HCT116 (cell line): ENCODE measurements around the gene TIE1. TPM values are rescaled to one million over a fixed set of nuclear protein-coding genes. Genes with fewer than 3 reads are reported as not detected.

Experiments used
- ATAC-seq: fragments of 200-7000 bp; cut with Tn5 transposase; 2 replicates; pipeline ENCODE4 v1.9.1; 2020; ENCODE audit warnings: mild to moderate bottlenecking, moderate library complexity
- BruUV-seq: library from RNA; stranded (reverse); fragments of 400-500 nt; replicated peaks from 2 replicates; lab custom pipeline; 2021; lab: Mats Ljungman, UMichigan
- CTCF ChIA-PET: fragments of 300-600 bp; sonication (Branson Sonifier 250); formaldehyde crosslinking; loops from one replicate; lab custom pipeline; 2021; ENCODE audit warnings: antibody characterized with exemption; lab: Charles Lee
- POLR2A ChIA-PET: fragments of 300-600, 350-600 bp; sonication (Branson Sonifier 250); formaldehyde crosslinking; loops from one replicate; lab custom pipeline; 2021; ENCODE audit warnings: antibody characterized with exemption; lab: Charles Lee
- RAD21 ChIA-PET, 2 experiments: fragments of 300-600 bp; sonication (Branson Sonifier 250); formaldehyde crosslinking; loops; one replicate each; lab custom pipeline; 2023; ENCODE audit warnings: low total read pairs in 2 of 2; ENCODE audit not compliant: uncharacterized antibody in 2 of 2, unreplicated experiment in 2 of 2, low non-redundant PET in 1 of 2; lab: Charles Lee
- DNase-seq: peaks from one replicate; pipeline ENCODE4 v3.0.0-alpha.2; 2010; ENCODE audit warnings: low read depth, low spot score
- H2AFZ ChIP-seq: fragments of 200-600 bp; shearing (Covaris generic), sonication (generic); 2 replicates; pipeline ENCODE4 v1.6.1; 2017; ENCODE audit warnings: low read depth, mixed run types, mixed read lengths, antibody characterized with exemption, low read length; ENCODE audit not compliant: poor library complexity, severe bottlenecking
- H3K27ac ChIP-seq: 2 replicates; pipeline ENCODE4 v1.5.1; 2012; ENCODE audit warnings: low read depth, low read length
- H3K27me3 ChIP-seq: fragments of 200-600 bp; sonication (generic); 2 replicates; pipeline ENCODE4 v1.6.1; 2016; ENCODE audit warnings: mixed run types, low read length, mixed read lengths; ENCODE audit not compliant: insufficient read depth
- H3K36me3 ChIP-seq, 2 experiments: fragments of 200-500 bp in 1 of 2; fragments of 200-600 bp in 1 of 2; sonication (Bioruptor generic) in 1 of 2; sonication (generic) in 1 of 2; 2 replicates each; pipeline versions ENCODE4 v1.5.1 to v1.6.1; 2014 to 2016; ENCODE audit warnings: low read length in 2 of 2, inconsistent platforms in 1 of 2, mixed read lengths in 1 of 2, mixed run types in 1 of 2; ENCODE audit not compliant: insufficient read depth in 2 of 2, control insufficient read depth in 1 of 2
- H3K4me1 ChIP-seq, 2 experiments: fragments of 200-600 bp in 1 of 2; sonication (generic) in 1 of 2; 2 replicates each; pipeline versions ENCODE4 v1.5.1 to v1.6.1; 2012 to 2017; ENCODE audit warnings: low read length in 2 of 2, inconsistent platforms in 1 of 2, mild to moderate bottlenecking in 1 of 2, mixed read lengths in 1 of 2, mixed run types in 1 of 2, moderate library complexity in 1 of 2; ENCODE audit not compliant: insufficient read depth in 2 of 2, control insufficient read depth in 1 of 2
- H3K4me2 ChIP-seq: fragments of 200-600 bp; sonication (generic); 2 replicates; pipeline ENCODE4 v1.6.1; 2017; ENCODE audit warnings: mixed run types, low read length, mixed read lengths
- H3K4me3 ChIP-seq, 2 experiments: fragments of 200-600 bp in 1 of 2; sonication (generic) in 1 of 2; replicated peaks in 1 of 2; 2 replicates each; pipeline ENCODE4 v1.5.1; 2011 to 2016; ENCODE audit warnings: low read length in 2 of 2, control low read depth in 1 of 2, low read depth in 1 of 2, mild to moderate bottlenecking in 1 of 2, mixed read lengths in 1 of 2, mixed run types in 1 of 2
- H3K79me2 ChIP-seq: fragments of 200-600 bp; sonication (generic); 2 replicates; pipeline ENCODE4 v1.6.1; 2017; ENCODE audit warnings: mild to moderate bottlenecking, mixed run types, low read length, moderate library complexity, mixed read lengths; ENCODE audit not compliant: insufficient read depth
- H3K9ac ChIP-seq: fragments of 200-600 bp; sonication (generic); 2 replicates; pipeline ENCODE4 v1.6.1; 2016; ENCODE audit warnings: low read length, mixed read lengths
- H3K9me2 ChIP-seq: fragments of 200-600 bp; sonication (generic), shearing (Covaris generic); 2 replicates; pipeline ENCODE4 v1.6.1; 2017; ENCODE audit warnings: mixed run types, mild to moderate bottlenecking, moderate library complexity; ENCODE audit not compliant: insufficient read depth
- H3K9me3 ChIP-seq, 2 experiments: fragments of 200-500 bp in 1 of 2; fragments of 200-600 bp in 1 of 2; sonication (Bioruptor generic) in 1 of 2; sonication (generic) in 1 of 2; 2 replicates each; pipeline ENCODE4 v1.6.1; 2014 to 2017; ENCODE audit warnings: low read length in 2 of 2, mixed read lengths in 2 of 2, inconsistent platforms in 1 of 2, low read depth in 1 of 2, mild to moderate bottlenecking in 1 of 2, mixed run types in 1 of 2, moderate library complexity in 1 of 2; ENCODE audit not compliant: control insufficient read depth in 1 of 2, insufficient read depth in 1 of 2
- H4K20me1 ChIP-seq: fragments of 200-600 bp; sonication (generic), shearing (Covaris generic); 2 replicates; pipeline ENCODE4 v1.6.1; 2017; ENCODE audit warnings: mixed run types, mild to moderate bottlenecking, moderate library complexity; ENCODE audit not compliant: insufficient read depth
- EGR1 ChIP-seq: IDR thresholded peaks from 2 replicates; pipeline ENCODE4 v1.6.1; 2012; ENCODE audit warnings: low read depth
- EZH2phosphoT487 ChIP-seq: fragments of 200-600 bp; IDR thresholded peaks from 2 replicates; pipeline ENCODE4 v1.6.1; 2018; ENCODE audit warnings: antibody characterized with exemption, borderline replicate concordance
- JUND ChIP-seq: IDR thresholded peaks from 2 replicates; pipeline ENCODE4 v1.6.1; 2012
- POLR2A ChIP-seq: IDR thresholded peaks from 2 replicates; pipeline ENCODE4 v1.7.0; 2011; ENCODE audit warnings: borderline replicate concordance; ENCODE audit not compliant: insufficient read depth, insufficient read length; ENCODE audit errors: extremely low read depth
- POLR2AphosphoS5 ChIP-seq: IDR thresholded peaks from 2 replicates; pipeline ENCODE4 v1.6.1; 2011; ENCODE audit warnings: mild to moderate bottlenecking, low read depth, low read length, moderate library complexity
- SIN3A ChIP-seq: IDR thresholded peaks from 2 replicates; pipeline ENCODE4 v1.6.1; 2012; ENCODE audit warnings: low read depth
- SP1 ChIP-seq: IDR thresholded peaks from 2 replicates; pipeline ENCODE4 v1.6.1; 2012; ENCODE audit warnings: low read depth
- SRF ChIP-seq: IDR thresholded peaks from 2 replicates; pipeline ENCODE4 v1.6.1; 2012; ENCODE audit warnings: low read depth
- TCF7L2 ChIP-seq: IDR thresholded peaks from 2 replicates; pipeline ENCODE4 v1.7.0; 2011; ENCODE audit warnings: borderline replicate concordance, inconsistent platforms; ENCODE audit not compliant: insufficient read depth, insufficient read length; ENCODE audit errors: extremely low read depth
- YY1 ChIP-seq: IDR thresholded peaks from 2 replicates; pipeline ENCODE4 v1.6.1; 2011; ENCODE audit warnings: low read length, low read depth, moderate library complexity, mild to moderate bottlenecking; ENCODE audit not compliant: insufficient replicate concordance; ENCODE audit errors: extremely low read depth
- ZBTB33 ChIP-seq: IDR thresholded peaks from 2 replicates; pipeline ENCODE4 v1.6.1; 2011; ENCODE audit warnings: mild to moderate bottlenecking, low read length, moderate library complexity; ENCODE audit not compliant: insufficient replicate concordance; ENCODE audit errors: extremely low read depth
- intact Hi-C: fragments of 100-400 bp; cut with micrococcal nuclease; formaldehyde crosslinking; loops from 2 replicates; pipeline ENCODE4 v1.10.0; 2022
- total RNA-seq: library from RNA; stranded (reverse); gene quantifications from one replicate; pipeline ENCODE4 v1.2.1, GENCODE V29; 2021; ENCODE audit not compliant: unreplicated experiment
- TF ChIP-seq, protein P1 (sequence below): IDR thresholded peaks from 2 replicates; pipeline ENCODE4 v1.6.1; 2012
- TF ChIP-seq, protein P2 (sequence below): IDR thresholded peaks from 2 replicates; pipeline ENCODE4 v1.6.1; 2012; ENCODE audit warnings: low read depth

Gene TIE1
- total RNA-seq, 1 experiment from 2014 or later: not detected

DNA sequence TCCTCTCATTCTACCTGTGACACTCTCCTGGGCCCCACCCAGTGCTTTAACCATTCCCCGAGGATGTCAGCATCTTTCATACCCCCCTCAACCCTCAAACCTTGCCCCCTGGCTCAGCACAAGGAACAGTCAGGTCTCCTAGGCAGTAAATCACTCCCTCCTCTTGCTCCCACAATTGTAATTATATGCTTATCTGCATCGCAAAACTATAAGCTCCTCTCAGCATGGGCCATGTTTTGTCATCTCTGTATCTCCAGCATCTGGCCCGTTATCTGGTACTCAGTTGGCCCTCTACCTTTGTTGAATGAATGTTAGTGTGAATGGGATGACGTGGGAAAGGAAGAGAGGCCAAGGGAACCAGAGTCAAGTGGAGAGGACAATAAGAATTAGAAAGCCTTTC lies 69.8 kb downstream of the TIE1 start:
- H4K20me1 ChIP-seq: no peaks in the 10 kb centered on the region
- intact Hi-C loops: no loop called here
- peak overlapping the region; percentile 66; the same call in 1 of the 2 replicates for H3K4me2 ChIP-seq
- RAD21 ChIA-PET: interaction anchor here in 1 of 2 experiments (0.7 kb wide), 1 partner anchor 285 kb away, joined by 3 read pairs; no protein-coding TSS in a partner anchor
- H3K4me3 ChIP-seq: no peak overlapping the region
- peaks cover 40% of the 10 kb centered on the region for H3K79me2 ChIP-seq
- no peak for DNase-seq
- TF ChIP-seq POLR2AphosphoS5: peak; percentile 47
- no peak for TF ChIP-seq YY1
- no peak for TF ChIP-seq SP1
- TF ChIP-seq, protein P1, sequence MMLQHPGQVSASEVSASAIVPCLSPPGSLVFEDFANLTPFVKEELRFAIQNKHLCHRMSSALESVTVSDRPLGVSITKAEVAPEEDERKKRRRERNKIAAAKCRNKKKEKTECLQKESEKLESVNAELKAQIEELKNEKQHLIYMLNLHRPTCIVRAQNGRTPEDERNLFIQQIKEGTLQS: no peak
- TF ChIP-seq, all 23 proteins: peak for 1
- no TSS peak for BruUV-seq
- ATAC-seq: no peak
- Histone ChIP-seq H3K27me3 (no peaks in the 10 kb centered on the region), H3K4me1 (peaks cover 40 to 83% of the 10 kb centered on the region in 2 experiments), H3K36me3 (no peaks in the 10 kb centered on the region), H3K9ac (0 out of 2 replicates have a peak overlapping the region, but pooled peaks have one; percentile 15), H3K9me3 (no peaks in the 10 kb centered on the region), H2AFZ (no peak overlapping the region), H3K9me2 (no peaks in the 10 kb centered on the region), H3K27ac (peak overlapping the region; percentile 93)
- CTCF ChIA-PET: no interaction called here
- POLR2A ChIA-PET: no interaction called here

DNA sequence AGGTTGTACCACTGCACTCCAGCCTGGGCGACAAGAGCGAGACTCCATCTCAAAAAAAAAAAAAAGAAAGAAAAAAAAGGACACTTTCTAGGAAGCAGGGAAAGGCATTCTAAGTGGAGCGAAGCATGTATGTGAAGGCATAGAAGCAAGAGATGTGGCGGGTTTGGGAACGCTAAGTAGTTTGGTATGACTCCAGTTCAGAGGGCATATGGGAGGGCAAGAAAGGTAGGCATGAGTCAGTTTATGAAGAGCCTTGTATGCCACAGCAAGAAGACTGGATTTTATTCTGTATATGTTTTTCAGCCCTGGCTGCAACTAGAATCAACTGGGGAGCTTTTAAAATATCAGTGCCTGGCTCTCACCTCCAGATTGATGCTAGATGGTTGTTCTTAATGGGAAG lies 71.4 kb downstream of the TIE1 start:
- DNase-seq (peak; percentile 42), ATAC-seq (no peak)
- Histone ChIP-seq H3K36me3 (no peaks in the 10 kb centered on the region), H3K79me2 (peaks cover 24% of the 10 kb centered on the region), H3K9ac (peak overlapping the region; percentile 59), H4K20me1 (no peaks in the 10 kb centered on the region), H3K9me2 (no peaks in the 10 kb centered on the region), H3K4me1 (peaks cover 31 to 72% of the 10 kb centered on the region in 2 experiments), H3K27ac (peak overlapping the region; percentile 93), H3K4me3 (peak overlapping the region in 1 of 2 experiments; percentile 34; a peak in 2 of 4 replicates), H3K27me3 (no peaks in the 10 kb centered on the region), H3K4me2 (peak overlapping the region; percentile 66), H3K9me3 (no peaks in the 10 kb centered on the region), H2AFZ (no peak overlapping the region)
- intact Hi-C loops: no loop called here
- no peak for TF ChIP-seq SRF
- no peak for TF ChIP-seq TCF7L2
- TF ChIP-seq ZBTB33: no peak
- TF ChIP-seq, protein P1: no peak
- TF ChIP-seq POLR2A: no peak
- TF ChIP-seq JUND: no peak
- TF ChIP-seq SIN3A: no peak
- TF ChIP-seq, protein P2, sequence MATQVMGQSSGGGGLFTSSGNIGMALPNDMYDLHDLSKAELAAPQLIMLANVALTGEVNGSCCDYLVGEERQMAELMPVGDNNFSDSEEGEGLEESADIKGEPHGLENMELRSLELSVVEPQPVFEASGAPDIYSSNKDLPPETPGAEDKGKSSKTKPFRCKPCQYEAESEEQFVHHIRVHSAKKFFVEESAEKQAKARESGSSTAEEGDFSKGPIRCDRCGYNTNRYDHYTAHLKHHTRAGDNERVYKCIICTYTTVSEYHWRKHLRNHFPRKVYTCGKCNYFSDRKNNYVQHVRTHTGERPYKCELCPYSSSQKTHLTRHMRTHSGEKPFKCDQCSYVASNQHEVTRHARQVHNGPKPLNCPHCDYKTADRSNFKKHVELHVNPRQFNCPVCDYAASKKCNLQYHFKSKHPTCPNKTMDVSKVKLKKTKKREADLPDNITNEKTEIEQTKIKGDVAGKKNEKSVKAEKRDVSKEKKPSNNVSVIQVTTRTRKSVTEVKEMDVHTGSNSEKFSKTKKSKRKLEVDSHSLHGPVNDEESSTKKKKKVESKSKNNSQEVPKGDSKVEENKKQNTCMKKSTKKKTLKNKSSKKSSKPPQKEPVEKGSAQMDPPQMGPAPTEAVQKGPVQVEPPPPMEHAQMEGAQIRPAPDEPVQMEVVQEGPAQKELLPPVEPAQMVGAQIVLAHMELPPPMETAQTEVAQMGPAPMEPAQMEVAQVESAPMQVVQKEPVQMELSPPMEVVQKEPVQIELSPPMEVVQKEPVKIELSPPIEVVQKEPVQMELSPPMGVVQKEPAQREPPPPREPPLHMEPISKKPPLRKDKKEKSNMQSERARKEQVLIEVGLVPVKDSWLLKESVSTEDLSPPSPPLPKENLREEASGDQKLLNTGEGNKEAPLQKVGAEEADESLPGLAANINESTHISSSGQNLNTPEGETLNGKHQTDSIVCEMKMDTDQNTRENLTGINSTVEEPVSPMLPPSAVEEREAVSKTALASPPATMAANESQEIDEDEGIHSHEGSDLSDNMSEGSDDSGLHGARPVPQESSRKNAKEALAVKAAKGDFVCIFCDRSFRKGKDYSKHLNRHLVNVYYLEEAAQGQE: no peak
- no peak for TF ChIP-seq EZH2phosphoT487
- TF ChIP-seq EGR1: no peak
- POLR2A ChIA-PET: interaction anchor here (1.6 to 2.4 kb wide), 2 partner anchors 9 to 87 kb away, joined by 3 to 7 read pairs; partner anchors contain the start of gene C1orf210
- RAD21 ChIA-PET: no interaction called here
- CTCF ChIA-PET: no interaction called here
- BruUV-seq: no TSS peak
